ENCODE measurements around the gene HSBP1L1. TPM values are rescaled to one million over a fixed set of nuclear protein-coding genes. Genes with fewer than 3 reads are reported as not detected.

The HSBP1L1 gene
- total and polyA plus RNA-seq, 2 donors (not counting 3 experiments of a cell fraction or from before 2014, with no cell fraction given), result 5.2 to 7.1 TPM

GRCh38 chr18:80004600-80005342 lies 40.3 kb downstream of the HSBP1L1 start:
- DNase-seq (ENCODE audit: low read depth, low spot score) (no peak), FAIRE-seq (no peak)
- ChIA-PET CTCF (no interaction called here), POLR2A (no interaction called here)
- Histone ChIP-seq H3K27ac (ENCODE audit: insufficient read depth, low read depth, low read length) (no peak overlapping the region), H3K9me1 (replicated peaks; ENCODE audit: control insufficient read depth, extremely low read depth, insufficient read depth, low read length) (no peaks in the 10 kb centered on the region), H3K4me3 (replicated peaks in 1 of 3; ENCODE audit: insufficient read depth in 1 of 3, low read depth in 1 of 3, low read length in 3 of 3) (no peak overlapping the region), H3K79me2 (ENCODE audit: control insufficient read depth, insufficient read depth, low read length) (no peaks in the 10 kb centered on the region), H3K4me2 (ENCODE audit: insufficient read depth, low read length) (no peak overlapping the region), H3K36me3 (ENCODE audit: control insufficient read depth in 2 of 2, extremely low read depth in 1 of 2, insufficient read depth in 2 of 2, low read length in 2 of 2) (no peaks in the 10 kb centered on the region), H3K4me1 (ENCODE audit: control insufficient read depth, extremely low read depth, insufficient read depth, low read length) (no peaks in the 10 kb centered on the region), H3K9ac (replicated peaks; ENCODE audit: extremely low read depth, insufficient read depth, low read length) (no peak overlapping the region), H2AFZ (ENCODE audit: low read depth, low read length) (no peak overlapping the region), H3K27me3 (ENCODE audit: control insufficient read depth in 2 of 2, insufficient read depth in 2 of 2, low read length in 2 of 2) (no peaks in the 10 kb centered on the region), H3K9me3 (replicated peaks; ENCODE audit: control insufficient read depth, insufficient read depth, low read length) (no peaks in the 10 kb centered on the region), H4K20me1 (replicated peaks; ENCODE audit: control insufficient read depth, extremely low read depth, insufficient read depth, low read length) (no peaks in the 10 kb centered on the region)
- no TSS peak for BruUV-seq (replicated peaks)
- intact Hi-C loops (cut with micrococcal nuclease), result no loop called here
- TF ChIP-seq EZH2 (IDR thresholded peaks at IDR 0.05; ENCODE audit: borderline replicate concordance, low read depth, low read length, severe bottlenecking), result no peak
- TF ChIP-seq MAX (IDR thresholded peaks at IDR 0.05; ENCODE audit: insufficient read depth, insufficient read length), result no peak
- TF ChIP-seq POLR2AphosphoS5 (IDR thresholded peaks at IDR 0.05; ENCODE audit: insufficient read depth, low read depth, low read length), result no peak
- no peak for TF ChIP-seq POLR2A (IDR thresholded peaks at IDR 0.05; ENCODE audit: low read depth, low read length)
- TF ChIP-seq, protein P1, sequence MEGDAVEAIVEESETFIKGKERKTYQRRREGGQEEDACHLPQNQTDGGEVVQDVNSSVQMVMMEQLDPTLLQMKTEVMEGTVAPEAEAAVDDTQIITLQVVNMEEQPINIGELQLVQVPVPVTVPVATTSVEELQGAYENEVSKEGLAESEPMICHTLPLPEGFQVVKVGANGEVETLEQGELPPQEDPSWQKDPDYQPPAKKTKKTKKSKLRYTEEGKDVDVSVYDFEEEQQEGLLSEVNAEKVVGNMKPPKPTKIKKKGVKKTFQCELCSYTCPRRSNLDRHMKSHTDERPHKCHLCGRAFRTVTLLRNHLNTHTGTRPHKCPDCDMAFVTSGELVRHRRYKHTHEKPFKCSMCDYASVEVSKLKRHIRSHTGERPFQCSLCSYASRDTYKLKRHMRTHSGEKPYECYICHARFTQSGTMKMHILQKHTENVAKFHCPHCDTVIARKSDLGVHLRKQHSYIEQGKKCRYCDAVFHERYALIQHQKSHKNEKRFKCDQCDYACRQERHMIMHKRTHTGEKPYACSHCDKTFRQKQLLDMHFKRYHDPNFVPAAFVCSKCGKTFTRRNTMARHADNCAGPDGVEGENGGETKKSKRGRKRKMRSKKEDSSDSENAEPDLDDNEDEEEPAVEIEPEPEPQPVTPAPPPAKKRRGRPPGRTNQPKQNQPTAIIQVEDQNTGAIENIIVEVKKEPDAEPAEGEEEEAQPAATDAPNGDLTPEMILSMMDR (IDR thresholded peaks at IDR 0.05; ENCODE audit: extremely low read depth in 1 of 2, insufficient read depth in 1 of 2, low read depth in 1 of 2, low read length in 2 of 2), result no peak
- dilution Hi-C loops (cut with MboI; ENCODE audit: extremely low pct_ligation_motif_present, low sequenced_read_pairs), result no loop called here
